MM.1S (cell line): ENCODE measurements around the gene TEX28.

Experiments
- DNase-seq: peaks from one replicate; pipeline ENCODE4 v3.0.0-alpha.2; 2015
- H2AFZ ChIP-seq: fragments of 300-600 bp; sonication (generic); 2 replicates; pipeline ENCODE4 v1.6.0; 2016; ENCODE audit warnings: antibody characterized with exemption, low read length
- H3F3A ChIP-seq: fragments of 300-600 bp; sonication (generic); 2 replicates; pipeline ENCODE4 v1.6.1; 2016; ENCODE audit warnings: mild to moderate bottlenecking, antibody characterized with exemption, low read length, moderate library complexity, mixed read lengths; ENCODE audit not compliant: insufficient read depth
- H3K27ac ChIP-seq: fragments of 300-600 bp; sonication (generic); 2 replicates; pipeline ENCODE4 v1.5.1; 2016; ENCODE audit warnings: mild to moderate bottlenecking, low read length
- H3K27me3 ChIP-seq: fragments of 300-600 bp; sonication (generic); replicated peaks from 2 replicates; pipeline ENCODE4 v1.6.0; 2016; ENCODE audit warnings: low read length; ENCODE audit not compliant: insufficient read depth
- H3K36me3 ChIP-seq: fragments of 300-600 bp; sonication (generic); replicated peaks from 2 replicates; pipeline ENCODE4 v1.6.1; 2016; ENCODE audit warnings: mild to moderate bottlenecking, low read length, mixed read lengths; ENCODE audit not compliant: insufficient read depth
- H3K4me1 ChIP-seq: fragments of 300-600 bp; sonication (generic); 2 replicates; pipeline ENCODE4 v1.6.1; 2016; ENCODE audit warnings: low read length, mixed read lengths
- H3K4me2 ChIP-seq: fragments of 300-600 bp; sonication (generic); 2 replicates; pipeline ENCODE4 v1.6.0; 2016; ENCODE audit warnings: low read depth, low read length
- H3K4me3 ChIP-seq: fragments of 300-600 bp; sonication (generic); 2 replicates; pipeline ENCODE4 v1.5.1; 2016; ENCODE audit warnings: low read length, mixed read lengths
- H3K79me2 ChIP-seq: fragments of 300-600 bp; sonication (generic); 2 replicates; pipeline ENCODE4 v1.6.1; 2016; ENCODE audit warnings: mixed run types, low read length, mixed read lengths
- H3K9ac ChIP-seq: fragments of 300-600 bp; sonication (generic); 2 replicates; pipeline ENCODE4 v1.6.1; 2016; ENCODE audit warnings: low read length, mixed read lengths
- H3K9me2 ChIP-seq: fragments of 300-600 bp; sonication (generic); replicated peaks from 2 replicates; pipeline ENCODE4 v1.6.1; 2016; ENCODE audit warnings: mild to moderate bottlenecking, low read length, mixed read lengths; ENCODE audit not compliant: insufficient read depth
- H3K9me3 ChIP-seq: fragments of 300-600 bp; sonication (generic); replicated peaks from 2 replicates; pipeline ENCODE4 v1.6.1; 2016; ENCODE audit warnings: mild to moderate bottlenecking, low read length, mixed read lengths; ENCODE audit not compliant: insufficient read depth
- H4K20me1 ChIP-seq: fragments of 300-600 bp; sonication (generic); 2 replicates; pipeline ENCODE4 v1.6.1; 2016; ENCODE audit warnings: mild to moderate bottlenecking, low read length, moderate library complexity, mixed read lengths; ENCODE audit not compliant: insufficient read depth
- EZH2 ChIP-seq: fragments of 300-600 bp; sonication (generic); optimal IDR thresholded peaks from 2 replicates; pipeline ENCODE3; 2017; ENCODE audit warnings: low read depth, mild to moderate bottlenecking, antibody characterized with exemption, low read length, mixed read lengths
- EZH2phosphoT487 ChIP-seq: fragments of 300-600 bp; sonication (generic); IDR thresholded peaks from 2 replicates; pipeline ENCODE4 v1.6.1; 2018; ENCODE audit warnings: antibody characterized with exemption, low read length
- TF ChIP-seq, protein P1 (sequence below): fragments of 300-600 bp; sonication (generic); IDR thresholded peaks from 2 replicates; pipeline ENCODE4 v1.5.1; 2016; ENCODE audit warnings: antibody characterized with exemption, low read length, mixed read lengths

The TEX28 gene

DNA sequence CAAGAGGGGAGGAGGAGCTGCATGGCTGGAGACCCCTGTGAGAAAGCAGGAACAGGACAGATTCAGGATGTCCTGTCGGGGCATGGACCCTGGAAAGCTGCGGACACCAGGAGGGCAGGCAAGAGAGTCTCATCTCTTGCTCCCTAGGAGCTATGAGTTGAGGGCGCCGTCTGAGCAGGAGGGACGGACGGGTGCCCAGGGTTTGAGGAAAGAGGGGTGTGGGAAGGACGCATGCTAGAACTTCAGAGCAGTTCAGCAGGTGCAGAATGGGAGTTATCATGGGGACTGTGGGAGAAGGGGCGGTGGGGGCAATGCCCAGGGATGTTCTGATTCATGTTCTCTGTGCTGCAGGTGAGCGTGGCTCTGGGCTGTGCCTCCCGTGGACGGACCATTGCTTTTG, 25.5 kb upstream of the TEX28 start:
- H3K27me3 ChIP-seq: no peaks in the 10 kb centered on the region
- DNase-seq: no peak
- no peaks in the 10 kb centered on the region for H3K79me2 ChIP-seq
- peak overlapping the region; percentile 75; the same call in 1 of the 2 replicates for H3K27ac ChIP-seq
- peaks cover 23% of the 10 kb centered on the region for H3K4me1 ChIP-seq
- H3K9ac ChIP-seq: no peak overlapping the region
- H4K20me1 ChIP-seq: no peaks in the 10 kb centered on the region
- no peaks in the 10 kb centered on the region for H3K36me3 ChIP-seq
- peaks cover 16% of the 10 kb centered on the region for H3F3A ChIP-seq
- no peak overlapping the region for H2AFZ ChIP-seq
- no peaks in the 10 kb centered on the region for H3K9me3 ChIP-seq
- H3K9me2 ChIP-seq: no peaks in the 10 kb centered on the region
- no peak overlapping the region for H3K4me2 ChIP-seq
- TF ChIP-seq, protein P1, sequence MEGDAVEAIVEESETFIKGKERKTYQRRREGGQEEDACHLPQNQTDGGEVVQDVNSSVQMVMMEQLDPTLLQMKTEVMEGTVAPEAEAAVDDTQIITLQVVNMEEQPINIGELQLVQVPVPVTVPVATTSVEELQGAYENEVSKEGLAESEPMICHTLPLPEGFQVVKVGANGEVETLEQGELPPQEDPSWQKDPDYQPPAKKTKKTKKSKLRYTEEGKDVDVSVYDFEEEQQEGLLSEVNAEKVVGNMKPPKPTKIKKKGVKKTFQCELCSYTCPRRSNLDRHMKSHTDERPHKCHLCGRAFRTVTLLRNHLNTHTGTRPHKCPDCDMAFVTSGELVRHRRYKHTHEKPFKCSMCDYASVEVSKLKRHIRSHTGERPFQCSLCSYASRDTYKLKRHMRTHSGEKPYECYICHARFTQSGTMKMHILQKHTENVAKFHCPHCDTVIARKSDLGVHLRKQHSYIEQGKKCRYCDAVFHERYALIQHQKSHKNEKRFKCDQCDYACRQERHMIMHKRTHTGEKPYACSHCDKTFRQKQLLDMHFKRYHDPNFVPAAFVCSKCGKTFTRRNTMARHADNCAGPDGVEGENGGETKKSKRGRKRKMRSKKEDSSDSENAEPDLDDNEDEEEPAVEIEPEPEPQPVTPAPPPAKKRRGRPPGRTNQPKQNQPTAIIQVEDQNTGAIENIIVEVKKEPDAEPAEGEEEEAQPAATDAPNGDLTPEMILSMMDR: no peak
- H3K4me3 ChIP-seq: no peak overlapping the region

DNA sequence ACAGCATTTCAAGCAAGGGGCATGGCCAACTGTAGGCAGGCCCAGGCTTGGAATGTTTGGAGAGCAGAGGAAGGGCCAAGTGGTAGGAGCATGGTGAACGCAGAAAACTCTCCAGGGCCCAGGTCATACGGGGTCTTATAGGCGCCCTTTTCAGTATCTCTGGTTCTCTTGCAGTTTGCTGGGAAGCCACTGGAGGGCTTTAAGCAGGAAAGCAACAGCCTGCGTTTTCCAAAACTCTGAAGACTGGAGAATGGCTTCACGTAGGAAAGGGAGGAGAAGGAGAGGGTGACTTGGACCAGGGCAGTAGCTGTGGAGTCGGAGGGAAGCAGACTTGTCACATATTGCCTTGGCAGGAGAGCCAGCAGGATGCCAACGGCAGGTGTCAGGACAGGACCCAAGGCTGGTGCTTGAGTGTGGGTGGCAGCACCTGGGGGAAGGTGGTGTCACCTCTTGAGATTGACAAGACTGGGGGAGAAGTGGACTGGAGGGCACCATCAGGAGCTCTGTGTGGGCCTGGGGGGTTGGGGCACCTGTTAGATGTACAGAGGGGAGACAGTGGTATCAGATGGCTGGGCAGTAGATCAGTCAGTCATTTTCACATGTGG, 22.6 kb upstream of the TEX28 start:
- Histone ChIP-seq H3K9ac (no peak overlapping the region), H3F3A (peaks cover 14% of the 10 kb centered on the region), H2AFZ (no peak overlapping the region), H4K20me1 (no peaks in the 10 kb centered on the region), H3K4me2 (no peak overlapping the region), H3K4me1 (peaks cover 19% of the 10 kb centered on the region), H3K9me2 (no peaks in the 10 kb centered on the region), H3K4me3 (no peak overlapping the region), H3K79me2 (no peaks in the 10 kb centered on the region), H3K36me3 (no peaks in the 10 kb centered on the region), H3K27ac (no peak overlapping the region), H3K27me3 (no peaks in the 10 kb centered on the region), H3K9me3 (no peaks in the 10 kb centered on the region)
- DNase-seq: no peak
- TF ChIP-seq EZH2phosphoT487 (no peak), EZH2 (no peak)
- TF ChIP-seq, protein P1: peak; percentile 30

DNA sequence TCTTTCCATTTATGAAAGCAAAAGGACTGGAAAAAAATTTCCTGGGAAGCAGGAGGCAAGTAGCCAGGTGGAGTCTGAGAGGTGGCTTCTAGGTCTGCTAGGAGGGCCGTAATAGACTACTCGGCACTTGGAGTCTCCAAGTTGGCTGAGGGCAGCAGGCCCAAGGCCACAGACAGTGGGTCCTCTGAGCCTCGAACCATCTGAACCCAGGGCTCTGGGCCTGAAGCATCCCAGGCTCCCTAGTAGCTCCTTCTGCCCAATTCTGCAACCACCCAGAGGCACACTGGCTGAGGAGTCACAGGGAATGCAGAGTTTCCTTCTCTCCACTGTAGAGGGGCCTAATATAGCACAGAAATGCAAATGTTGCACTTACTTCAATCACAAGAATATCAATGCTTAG, 20.5 kb upstream of the TEX28 start:
- TF ChIP-seq, protein P1: no peak
- no peak for TF ChIP-seq EZH2phosphoT487
- TF ChIP-seq EZH2: no peak
- DNase-seq: no peak
- H3K9ac ChIP-seq: no peak overlapping the region
- no peaks in the 10 kb centered on the region for H3K79me2 ChIP-seq
- no peaks in the 10 kb centered on the region for H3K9me3 ChIP-seq
- H3K4me2 ChIP-seq: no peak overlapping the region
- H3K4me1 ChIP-seq: peaks cover 8% of the 10 kb centered on the region
- H3K27me3 ChIP-seq: no peaks in the 10 kb centered on the region
- H4K20me1 ChIP-seq: no peaks in the 10 kb centered on the region
- H3K36me3 ChIP-seq: no peaks in the 10 kb centered on the region
- no peaks in the 10 kb centered on the region for H3F3A ChIP-seq
- H3K27ac ChIP-seq: no peak overlapping the region
- H3K4me3 ChIP-seq: no peak overlapping the region
- no peak overlapping the region for H2AFZ ChIP-seq
- H3K9me2 ChIP-seq: no peaks in the 10 kb centered on the region
